ENCODE measurements around the gene PWWP2A. TPM values are rescaled to one million over a fixed set of nuclear protein-coding genes. Genes with fewer than 3 reads are reported as not detected.

PWWP2A gene
- total RNA-seq, 1 experiment from 2014 or later = 22.6 TPM

GRCh38 chr5:160079753-160080152 is 39.5 kb downstream of the PWWP2A start:
- H3K9me3 ChIP-seq (ENCODE audit: control insufficient read depth, insufficient read depth, low read depth, low read length) = no peaks in the 10 kb centered on the region
- ChIA-PET CTCF (interaction anchor here (0.5 to 2.2 kb wide), 2 partner anchors 50 to 311 kb away, joined by 3 to 15 read pairs; no protein-coding TSS in a partner anchor), POLR2A (interaction anchor here (0.6 kb wide), 2 partner anchors 162 to 288 kb away, joined by 3 to 4 read pairs; no protein-coding TSS in a partner anchor)
- H3K27me3 ChIP-seq (ENCODE audit: control insufficient read depth, insufficient read depth, low read length) = no peaks in the 10 kb centered on the region
- H3K36me3 ChIP-seq (ENCODE audit: control insufficient read depth, insufficient read depth, low read length) = no peaks in the 10 kb centered on the region; the same call in 1 of the 2 replicates
- peaks cover 25% of the 10 kb centered on the region for H3K4me1 ChIP-seq (ENCODE audit: control insufficient read depth, insufficient read depth, low read length)
- intact Hi-C loops (cut with micrococcal nuclease; ENCODE audit: unreplicated experiment) (loop anchor here (2.0 to 5.0 kb wide), 2 partner anchors 265 to 313 kb away; no protein-coding TSS in a partner anchor), in situ Hi-C loops (cut with HindIII; ENCODE audit: low pct_unique_long_range_greater_than_20kb, low sequenced_read_pairs) (no loop called here)
- peak overlapping the region; percentile 2; the same call in 1 of the 2 replicates for H3K27ac ChIP-seq (ENCODE audit: low read length)
- no peak for TF ChIP-seq CTCF (IDR thresholded peaks at IDR 0.05)
- ATAC-seq = no peak
- no peak overlapping the region for H3K4me3 ChIP-seq (ENCODE audit: low read depth in 2 of 2, low read length in 2 of 2)
- DNase-seq (ENCODE audit: low read depth, low spot score) = no peak
- no TSS peak for BruUV-seq (replicated peaks)

DNA sequence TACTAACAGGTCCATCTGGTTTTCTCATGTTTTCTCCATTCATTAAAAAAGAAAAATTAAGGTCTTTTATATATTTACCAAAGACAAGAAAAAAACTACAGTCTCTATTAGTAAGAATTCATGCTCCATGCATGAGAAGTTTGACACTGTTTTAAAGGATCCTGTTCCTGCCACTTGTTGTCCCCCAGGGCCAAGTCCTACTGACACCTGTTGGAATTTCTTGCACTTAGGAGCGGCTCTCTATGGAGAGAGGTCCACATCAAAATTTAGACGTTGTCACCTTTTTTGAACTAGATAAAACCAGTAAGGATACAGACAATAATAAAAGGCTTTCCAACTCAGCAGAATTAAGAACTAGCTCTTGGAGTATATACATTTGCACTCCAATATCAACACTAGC is 42.3 kb downstream of the PWWP2A start:
- TF ChIP-seq SIN3A (IDR thresholded peaks at IDR 0.05; ENCODE audit: borderline replicate concordance, insufficient read depth, low read depth, low read length) (no peak), POLR2AphosphoS5 (IDR thresholded peaks at IDR 0.05; ENCODE audit: low read depth, low read length) (no peak), REST (IDR thresholded peaks at IDR 0.05; ENCODE audit: insufficient read depth in 1 of 2, low read depth in 2 of 2, low read length in 1 of 2) (no peak), CTCF (IDR thresholded peaks at IDR 0.05) (no peak), TCF7L2 (IDR thresholded peaks at IDR 0.05; ENCODE audit: low read depth, low read length) (no peak)
- Histone ChIP-seq H3K27me3 (ENCODE audit: control insufficient read depth, insufficient read depth, low read length) (no peaks in the 10 kb centered on the region), H3K4me1 (ENCODE audit: control insufficient read depth, insufficient read depth, low read length) (peaks cover 6% of the 10 kb centered on the region; the same call in 1 of the 2 replicates), H3K9me3 (ENCODE audit: control insufficient read depth, insufficient read depth, low read depth, low read length) (no peaks in the 10 kb centered on the region), H3K4me3 (ENCODE audit: low read depth in 2 of 2, low read length in 2 of 2) (no peak overlapping the region), H3K36me3 (ENCODE audit: control insufficient read depth, insufficient read depth, low read length) (no peaks in the 10 kb centered on the region; the same call in 1 of the 2 replicates), H3K27ac (ENCODE audit: low read length) (no peak overlapping the region)
- intact Hi-C loops (cut with micrococcal nuclease; ENCODE audit: unreplicated experiment) = no loop called here
- ATAC-seq (no peak), DNase-seq (ENCODE audit: low read depth, low spot score) (no peak)
- POLR2A ChIA-PET = no interaction called here
- no TSS peak for BruUV-seq (replicated peaks)
- CTCF ChIA-PET = no interaction called here
- in situ Hi-C loops (cut with HindIII; ENCODE audit: low pct_unique_long_range_greater_than_20kb, low sequenced_read_pairs) = no loop called here
